SK-N-SH (cell line): Measurements from ENCODE around the gene SNTG2. TPM values are rescaled to one million over a fixed set of nuclear protein-coding genes. Genes with fewer than 3 reads are reported as not detected.
"Not testable (repeated sequence)": the region's sequence is repeated elsewhere in the genome, so short reads cannot be mapped to it uniquely, and the experiment has no call there.

Experiments used
- CTCF ChIA-PET: fragments of 300-600, 350-600 bp; formaldehyde crosslinking; extraction: SDS; loops from one replicate; lab custom pipeline; 2021; lab: Yijun Ruan, JAX
- POLR2A ChIA-PET: fragments of 350-600 bp; sonication (Branson Sonifier 250); formaldehyde crosslinking; extraction: SDS; loops from one replicate; lab custom pipeline; 2020; ENCODE audit warnings: antibody characterized with exemption, inconsistent platforms; lab: Yijun Ruan, JAX
- DNase-seq: peaks from one replicate; pipeline ENCODE4 v3.0.0; 2012
- H2AFZ ChIP-seq: fragments of 200-600 bp; sonication (generic); 2 replicates; pipeline ENCODE4 v1.8.1; 2016; ENCODE audit warnings: antibody characterized with exemption, mild to moderate bottlenecking, low read depth
- H3F3A ChIP-seq: fragments of 200-600 bp; sonication (generic); replicated peaks from 2 replicates; pipeline ENCODE3; 2016; ENCODE audit warnings: antibody characterized with exemption, mild to moderate bottlenecking; ENCODE audit not compliant: insufficient read depth
- H3K27ac ChIP-seq, 2 experiments: fragments of 200-500 bp in 1 of 2; fragments of 200-600 bp in 1 of 2; sonication (Bioruptor generic) in 1 of 2; sonication (generic), shearing (Covaris generic) in 1 of 2; 2 replicates each; pipeline versions ENCODE4 v1.5.1 to v1.6.1; 2014 to 2016; ENCODE audit warnings: low read depth in 2 of 2, inconsistent platforms in 1 of 2, low read length in 1 of 2, mild to moderate bottlenecking in 1 of 2, mixed read lengths in 1 of 2
- H3K27me3 ChIP-seq: fragments of 200-600 bp; sonication (generic), shearing (Covaris generic); 2 replicates; pipeline ENCODE4 v1.6.1; 2016; ENCODE audit warnings: mixed run types; ENCODE audit not compliant: insufficient read depth
- H3K36me3 ChIP-seq, 2 experiments: fragments of 200-500 bp in 1 of 2; fragments of 200-600 bp in 1 of 2; sonication (Bioruptor generic) in 1 of 2; sonication (generic) in 1 of 2; replicated peaks in 1 of 2; 2 replicates each; pipeline versions ENCODE3 to v1.5.1; 2014 to 2016; ENCODE audit warnings: low read length in 1 of 2, mild to moderate bottlenecking in 1 of 2; ENCODE audit not compliant: insufficient read depth in 2 of 2, control insufficient read depth in 1 of 2
- H3K4me1 ChIP-seq, 2 experiments: fragments of 200-500 bp in 1 of 2; fragments of 200-600 bp in 1 of 2; sonication (Bioruptor generic) in 1 of 2; sonication (generic), shearing (Covaris generic) in 1 of 2; 2 replicates each; pipeline versions ENCODE4 v1.5.1 to v1.6.1; 2014 to 2016; ENCODE audit warnings: low read depth in 1 of 2, low read length in 1 of 2, mixed run types in 1 of 2; ENCODE audit not compliant: insufficient read depth in 2 of 2, control insufficient read depth in 1 of 2
- H3K4me2 ChIP-seq: fragments of 200-600 bp; sonication (generic), shearing (Covaris generic); 2 replicates; pipeline ENCODE4 v1.6.1; 2017; ENCODE audit warnings: mixed run types
- H3K4me3 ChIP-seq, 2 experiments: fragments of 200-500 bp in 1 of 2; fragments of 200-600 bp in 1 of 2; sonication (Bioruptor generic) in 1 of 2; sonication (generic), shearing (Covaris generic) in 1 of 2; 2 replicates each; pipeline versions ENCODE4 v1.5.1 to v1.8.1; 2014 to 2016; ENCODE audit warnings: low read depth in 2 of 2, inconsistent platforms in 1 of 2, low read length in 1 of 2, mild to moderate bottlenecking in 1 of 2, mixed read lengths in 1 of 2, moderate library complexity in 1 of 2
- H3K79me2 ChIP-seq: fragments of 200-600 bp; sonication (generic); 2 replicates; pipeline ENCODE4 v1.8.1; 2017; ENCODE audit warnings: mild to moderate bottlenecking; ENCODE audit not compliant: insufficient read depth
- H3K9ac ChIP-seq: fragments of 200-600 bp; sonication (generic); 2 replicates; pipeline ENCODE4 v1.6.1; 2017; ENCODE audit warnings: mixed run types
- H3K9me2 ChIP-seq: fragments of 200-600 bp; sonication (generic); 2 replicates; pipeline ENCODE4 v1.6.1; 2017; ENCODE audit warnings: mixed run types
- H3K9me3 ChIP-seq: fragments of 200-600 bp; sonication (generic); 2 replicates; pipeline ENCODE4 v1.6.1; 2017; ENCODE audit warnings: mixed run types, mild to moderate bottlenecking, moderate library complexity
- H4K20me1 ChIP-seq: fragments of 200-600 bp; sonication (generic); 2 replicates; pipeline ENCODE4 v1.6.1; 2017; ENCODE audit warnings: mild to moderate bottlenecking, mixed run types; ENCODE audit not compliant: insufficient read depth
- CTCF ChIP-seq: fragments of 200-600 bp; sonication (generic); IDR thresholded peaks from 2 replicates; pipeline ENCODE4 v1.6.1; 2017; ENCODE audit warnings: antibody characterized with exemption, mild to moderate bottlenecking, moderate library complexity
- EP300 ChIP-seq, 2 experiments: IDR thresholded peaks; 2 replicates each; pipeline versions ENCODE4 v1.4.0 to v1.6.1; 2012; ENCODE audit warnings: borderline replicate concordance in 1 of 2, low read depth in 1 of 2, low read length in 1 of 2
- POLR2AphosphoS5 ChIP-seq: IDR thresholded peaks from 2 replicates; pipeline ENCODE4 v1.6.1; 2012; ENCODE audit warnings: low read depth, low read length
- ZBTB33 ChIP-seq: IDR thresholded peaks from 2 replicates; pipeline ENCODE4 v1.4.0; 2012; ENCODE audit warnings: low read depth, borderline replicate concordance
- WGBS: methylation state at CpG from one replicate; pipeline ENCODE4 v1.1.6; 2017; ENCODE audit warnings: low lambda C conversion rate; 5-methylcytosine and 5-hydroxymethylcytosine counted together
- polyA plus RNA-seq, 3 experiments: library from polyadenylated mRNA; depleted of rRNA; stranded (reverse); fragments of >200 nt; gene quantifications; 2 replicates each; pipeline ENCODE4 v1.2.3, GENCODE V29; 2012

Gene SNTG2
- polyA plus RNA-seq, 1 of the 3 experiments (the other 2 are of a cell fraction), result not detected

- TF ChIP-seq ZBTB33 (no peak), CTCF (no peak), POLR2AphosphoS5 (no peak), EP300 (IDR thresholded peaks at IDR 0.05; ENCODE audit: borderline replicate concordance in 1 of 2, low read depth in 1 of 2, low read length in 1 of 2) (no peak)
These were observed 431.0 kb downstream of the SNTG2 start (continued) for GRCh38 chr2:1381644-1382043.

- H3K27me3 ChIP-seq, H3K9me3 ChIP-seq, H3F3A ChIP-seq, H3K79me2 ChIP-seq, H3K4me3 ChIP-seq, H2AFZ ChIP-seq, H3K9ac ChIP-seq, H3K36me3 ChIP-seq, H4K20me1 ChIP-seq, DNase-seq, H3K4me2 ChIP-seq, POLR2A ChIA-PET, H3K9me2 ChIP-seq, CTCF ChIA-PET, H3K4me1 ChIP-seq, H3K27ac ChIP-seq: not testable (repeated sequence)
- WGBS, result 37% methylated on average over 15 of the region's 18 CpGs
These were observed 437.5 kb downstream of the SNTG2 start for GRCh38 chr2:1387954-1388725.

- H3K4me3 ChIP-seq, H3F3A ChIP-seq, H4K20me1 ChIP-seq, DNase-seq, H3K4me2 ChIP-seq, H2AFZ ChIP-seq, H3K36me3 ChIP-seq, H3K4me1 ChIP-seq, H3K27ac ChIP-seq, POLR2A ChIA-PET, H3K9me2 ChIP-seq, H3K79me2 ChIP-seq, H3K27me3 ChIP-seq, H3K9ac ChIP-seq, H3K9me3 ChIP-seq: not testable (repeated sequence)
- CTCF ChIA-PET, result interaction anchor here (0.7 kb wide), 1 partner anchor 129 kb away, joined by 3 read pairs; no protein-coding TSS in a partner anchor
- WGBS, result 22% methylated on average over 6 of the region's 6 CpGs
These were observed 439.5 kb downstream of the SNTG2 start for GRCh38 chr2:1390118-1390517.
